ENCODE data around the gene RARB.

GRCh38 chr3:25588441-25589103 is 160.5 kb downstream of the RARB start:
- TF ChIP-seq ZNF239 (CRISPR knock-in tag; IDR thresholded peaks at IDR 0.05) (no peak), HMG20A (CRISPR knock-in tag; conservative IDR thresholded peaks at IDR 0.05) (no peak), SNIP1 (IDR thresholded peaks at IDR 0.05; ENCODE audit: low read depth) (no peak), SMAD2 (IDR thresholded peaks at IDR 0.05; ENCODE audit: low read depth, low read length) (no peak), MEF2D (tag; conservative IDR thresholded peaks at IDR 0.05; ENCODE audit: low read depth) (no peak)
- TF ChIP-seq, protein P1, sequence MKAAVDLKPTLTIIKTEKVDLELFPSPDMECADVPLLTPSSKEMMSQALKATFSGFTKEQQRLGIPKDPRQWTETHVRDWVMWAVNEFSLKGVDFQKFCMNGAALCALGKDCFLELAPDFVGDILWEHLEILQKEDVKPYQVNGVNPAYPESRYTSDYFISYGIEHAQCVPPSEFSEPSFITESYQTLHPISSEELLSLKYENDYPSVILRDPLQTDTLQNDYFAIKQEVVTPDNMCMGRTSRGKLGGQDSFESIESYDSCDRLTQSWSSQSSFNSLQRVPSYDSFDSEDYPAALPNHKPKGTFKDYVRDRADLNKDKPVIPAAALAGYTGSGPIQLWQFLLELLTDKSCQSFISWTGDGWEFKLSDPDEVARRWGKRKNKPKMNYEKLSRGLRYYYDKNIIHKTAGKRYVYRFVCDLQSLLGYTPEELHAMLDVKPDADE (conservative IDR thresholded peaks at IDR 0.05; ENCODE audit: control insufficient read depth, low read depth, low read length), result no peak

Data from K562 (cell line).